Hippocampal formation (tissue), 2 donors: ENCODE results near the gene GJC1.
"Not testable (repeated sequence)": the region's sequence is repeated elsewhere in the genome, so short reads cannot be mapped to it uniquely, and the experiment has no call there.

Experiments
- DNase-seq, 2 donors: peaks; one replicate each; lab custom pipeline; 2025; lab: John Stamatoyannopoulos, UW

Gene GJC1

DNA sequence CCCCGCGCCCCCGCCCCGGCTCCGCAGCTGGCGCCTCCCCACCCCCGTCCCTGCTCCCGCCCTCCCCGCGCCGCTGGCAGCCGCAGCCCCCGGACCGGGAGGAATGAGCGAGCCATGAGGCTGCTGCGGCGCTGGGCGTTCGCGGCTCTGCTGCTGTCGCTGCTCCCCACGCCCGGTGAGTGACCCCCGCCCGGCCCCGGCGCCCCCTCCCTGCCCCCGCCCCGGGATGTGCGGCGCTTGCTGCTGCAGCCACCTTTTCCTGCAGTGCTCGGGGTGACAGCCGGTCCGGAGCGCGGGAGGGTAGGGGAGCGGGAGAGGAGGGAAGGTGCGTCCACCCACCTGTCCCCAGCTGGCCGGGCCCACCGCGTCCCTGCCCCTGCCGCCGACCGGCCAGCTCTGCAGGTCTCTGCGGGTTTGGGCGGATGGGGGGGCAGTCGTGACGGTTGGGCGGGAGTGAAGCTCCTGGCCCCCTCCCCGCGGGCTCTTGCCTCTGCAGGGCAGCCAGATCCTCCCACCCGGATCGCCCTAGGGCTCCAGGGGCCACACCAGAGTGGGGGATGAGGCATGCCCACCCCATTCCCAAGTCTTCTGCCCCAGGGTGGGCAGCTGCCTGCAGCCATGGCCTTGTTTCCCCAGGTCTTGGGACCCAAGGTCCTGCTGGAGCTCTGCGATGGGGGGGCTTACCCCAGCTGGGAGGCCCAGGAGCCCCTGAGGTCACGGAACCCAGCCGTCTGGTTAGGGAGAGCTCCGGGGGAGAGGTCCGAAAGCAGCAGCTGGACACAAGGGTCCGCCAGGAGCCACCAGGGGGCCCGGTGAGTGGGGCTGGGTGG is 70.8 kb downstream of the GJC1 start:
- no peak for DNase-seq

DNA sequence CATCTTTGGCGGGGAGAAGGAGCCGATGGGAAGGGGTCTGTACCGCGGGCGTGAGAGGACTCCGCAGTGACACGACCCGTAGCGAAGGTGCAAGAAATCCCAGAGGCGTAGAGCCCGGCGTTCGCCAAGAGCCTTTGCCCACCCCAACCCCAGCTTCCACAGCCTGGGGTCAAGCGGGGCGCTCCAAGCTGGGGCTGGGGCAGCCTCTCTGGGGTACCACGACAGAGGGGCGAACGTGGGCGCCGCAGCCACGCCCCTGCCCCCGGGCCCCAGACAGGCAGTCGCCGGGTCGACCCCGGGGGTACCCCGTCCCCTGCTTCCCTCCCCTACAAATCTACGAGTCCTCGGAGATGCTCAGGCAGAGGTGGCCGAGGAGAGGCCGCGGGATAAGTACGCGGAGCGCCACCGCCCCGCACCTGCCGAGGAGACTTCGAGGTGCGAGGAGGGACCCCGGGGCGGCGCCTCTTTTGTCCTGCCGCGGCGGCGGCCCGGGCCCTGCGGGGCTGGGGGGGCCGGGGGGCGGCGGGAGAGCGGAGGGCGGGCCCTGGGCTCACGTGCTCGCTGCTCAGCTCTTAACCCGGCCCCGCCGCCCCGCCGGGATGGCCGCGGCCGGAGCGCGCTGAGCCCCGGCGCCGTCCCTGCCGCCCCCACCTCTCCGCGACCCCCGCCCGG is 71.5 kb downstream of the GJC1 start, which contains the start of gene ADAM11:
TSS of gene ADAM11 (plus strand) at position 575 of the 672 bp plus-strand sequence. CDS start 212 bp downstream, outside the sequence.
- DNase-seq: no peak

DNA sequence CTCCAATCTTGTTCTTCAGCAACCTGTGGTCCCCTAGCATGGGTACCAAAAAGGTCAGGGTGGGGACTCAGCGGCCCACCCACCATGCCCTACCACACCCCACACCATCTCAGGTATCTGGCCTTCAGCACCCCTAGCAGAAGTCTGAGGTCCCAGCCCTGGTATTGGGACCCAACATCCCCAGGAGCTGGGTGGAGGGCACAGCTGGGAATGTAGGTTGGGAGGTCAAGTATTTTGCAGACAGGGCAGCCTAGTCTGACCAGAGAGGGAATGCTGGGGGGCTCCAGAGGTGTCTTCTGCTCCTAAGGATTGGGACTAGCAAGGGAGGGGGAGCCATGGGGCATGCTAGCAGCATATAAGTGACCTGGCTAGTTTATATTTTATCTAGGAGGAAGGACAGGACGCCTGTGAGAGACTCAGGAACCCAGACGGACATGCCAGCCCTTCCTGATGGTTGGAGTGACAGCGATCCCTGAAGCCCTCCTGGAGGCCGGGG is 72.1 kb downstream of the GJC1 start:
- DNase-seq: no peak

DNA sequence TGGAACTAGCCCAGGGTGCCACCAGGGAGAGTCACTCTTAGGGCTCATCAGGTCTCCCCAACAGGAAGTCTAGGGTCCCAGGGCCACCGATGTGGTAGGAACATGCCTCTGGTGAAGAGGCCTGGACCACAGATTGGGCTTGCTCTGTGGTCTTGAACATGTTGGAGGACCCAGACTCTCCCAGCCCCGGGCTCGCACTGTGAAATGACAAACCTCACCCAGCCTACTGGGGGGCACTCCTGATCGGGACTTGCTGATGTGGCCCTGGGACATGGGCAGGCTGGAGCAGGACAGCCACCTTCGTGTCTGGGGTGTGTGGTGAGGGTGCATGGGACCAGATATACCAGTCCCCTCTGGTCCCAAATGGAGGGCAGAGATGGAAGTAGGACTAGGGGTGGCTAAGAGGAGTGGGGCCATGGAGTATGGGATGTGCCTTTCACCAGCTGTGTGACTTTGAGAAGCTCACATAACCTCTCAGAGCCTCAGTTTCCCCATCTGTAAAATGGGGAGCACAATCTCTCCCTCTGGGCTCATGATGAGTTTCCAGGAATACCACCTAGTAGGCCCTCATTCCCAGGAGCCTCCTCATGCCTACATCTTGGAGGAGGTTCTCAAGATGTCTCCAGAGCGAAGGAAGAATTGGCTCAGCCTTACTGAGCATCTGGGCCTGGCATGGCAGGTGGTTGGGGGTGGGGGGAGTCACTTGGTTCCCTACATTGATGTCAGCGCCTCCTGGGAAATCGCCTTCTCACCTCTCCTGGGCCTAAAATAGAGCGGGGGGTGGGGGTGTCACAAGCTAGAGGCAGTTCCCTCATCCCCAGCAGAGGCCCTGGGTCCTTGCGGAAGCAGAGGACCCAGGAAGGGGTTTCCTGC is 72.8 kb downstream of the GJC1 start:
- DNase-seq: no peak

DNA sequence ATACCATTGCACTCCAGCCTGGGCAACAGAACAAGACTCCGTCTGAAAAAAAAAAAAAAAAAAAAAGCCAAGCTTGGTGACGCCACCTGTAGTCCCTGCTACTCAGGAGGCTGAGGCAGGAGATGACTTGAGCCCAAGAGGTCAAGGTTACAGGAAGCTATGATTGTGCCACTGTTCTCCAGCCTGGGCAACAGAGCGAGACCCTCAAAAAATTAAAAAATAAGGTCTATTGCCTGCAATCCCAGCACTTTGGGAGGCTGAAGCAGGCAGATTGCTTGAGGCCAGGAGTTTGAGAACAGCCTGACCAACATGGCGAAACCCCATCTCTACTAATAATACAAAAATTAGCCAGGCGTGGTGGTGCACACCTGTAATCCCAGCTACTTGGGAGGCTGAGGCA is 74.9 kb downstream of the GJC1 start:
- not testable (repeated sequence) for DNase-seq

- DNase-seq: no peak
Observed at GRCh38 chr17:44754276-44754675, 75.8 kb downstream of the GJC1 start.

- DNase-seq: no peak
Observed at GRCh38 chr17:44752953-44753861, 76.9 kb downstream of the GJC1 start.

GRCh38 chr17:44751806-44752205 is 78.3 kb downstream of the GJC1 start:
- DNase-seq: no peak

DNA sequence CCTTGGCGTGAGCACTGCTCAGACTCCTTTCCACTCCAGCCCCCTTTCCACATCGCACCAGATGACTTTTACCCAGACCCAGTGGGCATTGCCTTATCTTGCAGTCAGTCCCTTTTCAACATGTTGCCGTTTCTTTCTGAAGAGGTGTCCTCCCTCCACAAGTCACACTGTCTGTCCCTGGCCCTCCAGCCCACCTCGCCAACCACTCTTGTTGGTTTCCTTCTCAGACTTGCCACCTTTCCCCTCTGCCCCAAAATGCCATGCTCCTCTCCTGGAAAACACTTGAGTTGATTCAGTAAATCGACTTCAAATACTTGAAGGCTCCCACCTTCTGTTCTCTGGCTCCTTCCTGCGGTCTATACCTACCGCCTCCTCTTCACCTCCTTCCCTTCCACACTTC is 78.8 kb downstream of the GJC1 start:
- DNase-seq: no peak

DNA sequence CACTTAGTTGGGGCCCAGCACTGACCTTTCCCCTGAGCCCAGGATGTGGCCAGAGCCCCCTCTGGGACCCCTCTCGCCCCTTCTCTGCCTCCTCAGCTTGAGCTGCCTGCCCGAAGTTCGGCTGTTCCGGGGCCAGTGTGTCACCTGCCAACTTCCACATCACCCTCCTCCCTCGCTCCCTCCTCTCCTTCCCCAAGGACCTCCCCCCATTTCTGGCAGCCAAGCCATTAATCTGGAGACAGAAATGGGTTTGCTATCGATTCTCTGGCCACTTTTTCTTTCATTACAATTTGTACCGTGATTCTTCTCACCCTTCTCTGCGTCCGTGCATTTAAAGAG is 80.1 kb downstream of the GJC1 start:
- no peak for DNase-seq

DNA sequence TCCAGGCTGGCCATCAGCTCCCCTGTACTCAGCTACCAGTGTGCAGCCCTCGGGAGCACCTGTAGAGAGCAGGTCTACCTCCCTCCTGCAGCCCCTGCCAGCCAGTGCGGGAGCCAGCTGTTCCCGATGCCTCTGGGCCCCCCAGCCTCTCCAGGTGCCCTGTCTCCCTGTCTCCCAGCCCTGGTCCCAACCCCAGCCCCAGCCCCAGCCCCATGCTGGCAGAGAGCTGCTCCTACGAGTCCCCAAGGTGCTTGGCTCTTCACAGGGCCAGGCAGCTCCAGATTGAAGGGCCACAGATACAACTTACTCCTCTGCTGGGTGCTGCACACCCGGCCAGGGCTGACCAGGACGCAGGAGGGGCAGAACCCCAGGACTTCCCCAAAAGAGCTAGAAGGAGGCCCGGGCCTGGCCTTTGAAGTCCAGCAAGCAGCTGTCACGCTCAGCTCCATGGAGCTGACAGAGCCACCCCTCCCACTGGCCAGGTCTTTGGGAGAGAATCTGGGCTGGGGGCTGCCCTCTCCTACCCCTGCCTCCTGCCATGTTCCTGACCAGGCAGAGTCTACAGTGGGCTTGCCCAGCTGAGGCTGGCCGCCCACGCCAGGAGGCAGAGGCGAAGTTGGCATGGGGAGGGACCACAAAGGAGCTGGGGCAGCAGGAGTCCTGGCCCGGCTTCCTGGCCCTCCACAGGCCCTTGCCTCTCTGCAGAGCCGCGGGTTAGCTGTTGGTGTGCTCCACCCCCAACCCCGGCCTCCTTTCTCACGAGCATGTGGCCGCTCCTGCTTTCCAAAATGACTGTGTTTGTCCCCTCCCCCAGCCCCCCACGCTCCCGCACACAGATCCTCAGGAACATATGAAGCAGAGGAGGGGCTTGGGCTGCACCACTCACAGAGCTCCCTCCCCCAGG is 80.8 kb downstream of the GJC1 start:
- DNase-seq: peak in 1 of 2 donors; percentile 14
